Stimulated activated CD8-positive, alpha-beta memory T cell treated with anti-CD3 and anti-CD28 coated beads, Interleukin-4, amount 100 ng/mL, for 24 hours (primary cell): Measurements from ENCODE around the gene PTPRG.

Source experiments
- DNase-seq: peaks from one replicate; pipeline ENCODE4 v3.0.0-alpha.2; 2020; ENCODE audit warnings: low read depth

PTPRG gene

DNA sequence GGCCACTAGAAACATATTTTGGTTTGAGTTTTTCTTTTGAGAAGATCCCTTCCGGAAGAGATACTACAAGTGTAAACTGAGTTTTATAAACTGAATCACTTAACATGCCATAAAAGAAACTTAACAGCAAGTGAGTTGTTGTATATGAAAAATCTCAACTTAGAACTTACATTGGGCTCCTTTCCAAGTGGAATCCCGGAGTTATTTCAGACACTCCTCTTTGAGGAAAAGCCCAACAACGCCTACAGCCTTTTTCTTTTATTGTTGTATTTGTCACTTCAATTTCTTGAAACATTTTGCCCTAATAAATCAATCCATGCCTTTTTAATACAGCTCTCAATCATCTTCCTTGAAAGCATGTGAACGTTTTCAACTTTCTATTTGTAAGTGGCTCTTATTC is 674.6 kb downstream of the PTPRG start:
- no peak for DNase-seq

DNA sequence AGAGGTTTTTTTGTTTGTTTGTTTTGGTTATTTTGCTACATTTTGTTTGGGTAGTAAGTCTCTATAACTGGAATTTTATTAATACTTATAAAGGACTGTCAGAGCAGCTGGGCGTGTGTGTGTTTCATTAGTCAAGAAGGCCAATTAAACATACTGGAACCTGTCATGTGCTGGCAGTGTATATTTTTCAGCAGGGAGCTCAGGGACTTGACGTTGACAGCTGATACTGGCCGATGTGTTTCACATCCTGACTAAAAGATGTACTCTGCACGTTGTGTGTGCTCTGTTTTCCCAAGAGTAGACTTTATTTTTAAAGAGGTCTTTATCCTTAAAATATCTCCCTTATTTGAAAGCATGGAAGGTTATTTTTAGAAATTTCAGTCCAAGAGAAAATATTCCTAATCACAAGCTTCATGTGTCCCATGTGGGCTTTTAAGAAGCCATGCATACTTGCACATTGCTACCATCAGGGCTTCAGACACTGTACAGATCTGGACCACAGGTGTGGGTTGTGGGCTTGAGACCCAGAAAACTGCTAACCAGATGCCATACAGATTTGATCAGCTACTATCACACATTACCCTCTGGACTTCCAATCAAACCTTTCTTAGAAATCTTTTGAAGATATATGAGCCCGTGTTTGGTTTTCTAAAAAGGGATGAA is 676.0 kb downstream of the PTPRG start:
- no peak for DNase-seq

DNA sequence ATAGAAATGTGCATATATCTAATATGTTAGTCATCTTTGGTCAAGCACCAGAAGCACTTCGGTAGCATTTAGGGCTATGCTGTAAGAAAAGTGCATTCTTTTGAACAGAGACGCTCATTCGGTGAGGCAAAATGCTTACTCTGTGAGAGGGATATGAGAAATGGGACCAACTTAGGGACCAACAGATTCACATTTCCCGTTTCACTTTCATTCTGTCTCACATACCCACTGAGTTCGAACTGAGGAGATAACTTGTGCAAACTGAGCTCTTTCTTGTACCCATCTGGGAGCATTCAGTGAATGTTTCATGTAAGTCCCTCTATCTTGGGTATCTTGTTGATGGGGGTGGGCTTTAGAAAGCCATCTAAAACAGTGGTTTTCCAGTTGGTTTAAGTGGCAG is 676.6 kb downstream of the PTPRG start:
- no peak for DNase-seq

DNA sequence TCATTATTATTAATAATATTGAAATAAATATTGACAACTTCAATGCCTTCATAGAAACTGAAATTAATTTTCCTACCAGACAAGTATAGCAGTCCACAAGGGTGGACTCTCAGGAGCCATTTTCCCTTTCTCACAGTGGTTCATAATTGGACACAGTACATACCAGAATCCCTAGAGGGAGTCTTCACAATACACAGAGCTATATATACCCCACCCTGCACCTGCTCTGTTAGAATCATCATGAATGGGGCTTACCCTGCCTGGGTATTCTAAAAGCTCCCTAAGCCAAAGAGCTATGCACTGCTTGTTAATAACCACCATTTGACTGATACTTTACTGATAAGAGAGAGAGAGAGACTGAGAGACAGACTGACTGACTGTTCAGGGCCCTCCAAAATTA is 677.1 kb downstream of the PTPRG start:
- DNase-seq, result no peak

DNA sequence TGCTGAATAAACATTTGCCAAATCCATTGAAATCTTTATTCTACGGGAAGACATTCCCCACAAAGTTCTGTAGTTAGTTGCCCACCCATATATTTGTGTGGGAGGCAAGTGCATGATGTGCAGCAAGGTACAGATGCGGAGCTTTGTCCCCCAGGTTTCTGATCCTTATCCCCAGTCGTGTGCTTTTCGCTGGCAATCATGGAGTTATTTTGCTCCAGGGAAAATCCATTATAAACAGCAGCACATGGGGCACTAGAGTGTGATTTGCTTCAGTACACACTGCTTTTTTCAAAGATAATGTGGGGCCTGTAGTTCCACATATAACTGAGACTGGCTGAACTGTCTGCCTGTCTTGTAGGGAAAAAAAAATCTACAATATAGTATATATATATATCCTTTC is 679.9 kb downstream of the PTPRG start:
- no peak for DNase-seq

DNA sequence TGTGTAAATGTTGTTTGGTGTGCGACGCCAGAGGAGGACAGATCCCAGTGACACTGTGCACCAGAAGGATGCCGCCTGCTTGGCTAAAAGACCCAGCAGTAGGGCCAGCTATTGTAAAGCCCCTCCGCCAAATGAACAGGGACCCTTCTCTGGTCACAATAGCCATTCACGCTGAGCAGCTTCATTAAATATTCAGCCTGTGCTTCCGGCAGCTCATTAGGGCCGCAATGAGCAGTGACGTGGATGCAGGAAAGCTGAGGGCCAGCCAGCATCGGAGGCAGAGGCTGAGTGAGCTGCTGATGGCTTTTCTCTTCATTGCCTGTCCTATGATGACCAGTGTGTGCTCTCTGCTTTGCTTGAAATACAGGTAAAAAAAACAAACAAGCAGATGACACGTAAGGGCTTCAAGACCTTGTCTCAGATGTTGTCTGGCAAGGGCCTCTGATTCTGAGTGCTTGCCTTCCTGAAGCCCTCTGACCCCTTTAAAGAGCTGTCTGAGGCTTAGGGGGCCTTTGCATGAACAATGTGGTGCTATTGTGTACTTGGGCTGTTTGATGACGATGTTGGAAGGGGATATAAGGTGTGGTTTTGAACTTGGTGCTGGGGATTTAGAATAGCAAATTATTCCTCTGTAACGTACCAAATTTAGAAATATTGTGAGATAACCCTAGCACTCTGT is 681.6 kb downstream of the PTPRG start:
- no peak for DNase-seq

DNA sequence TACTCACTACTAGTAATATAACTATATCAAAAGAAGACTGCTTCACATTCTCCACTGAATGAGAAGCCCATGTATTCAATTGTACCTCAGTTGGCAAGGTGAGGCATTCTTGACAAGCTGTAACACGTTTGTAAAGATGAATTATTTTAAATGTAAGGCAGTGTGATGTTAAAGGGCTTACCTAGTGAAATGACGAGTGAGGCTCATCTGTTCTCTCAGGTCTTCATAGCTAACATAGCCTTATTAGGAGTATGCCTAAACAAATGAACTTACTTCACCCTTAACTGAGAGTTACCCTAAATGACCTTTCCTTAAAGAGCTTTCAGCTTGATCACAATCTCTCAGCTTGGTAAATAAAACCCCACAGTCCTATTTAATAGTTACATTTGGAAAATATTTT is 684.7 kb downstream of the PTPRG start:
- no peak for DNase-seq

DNA sequence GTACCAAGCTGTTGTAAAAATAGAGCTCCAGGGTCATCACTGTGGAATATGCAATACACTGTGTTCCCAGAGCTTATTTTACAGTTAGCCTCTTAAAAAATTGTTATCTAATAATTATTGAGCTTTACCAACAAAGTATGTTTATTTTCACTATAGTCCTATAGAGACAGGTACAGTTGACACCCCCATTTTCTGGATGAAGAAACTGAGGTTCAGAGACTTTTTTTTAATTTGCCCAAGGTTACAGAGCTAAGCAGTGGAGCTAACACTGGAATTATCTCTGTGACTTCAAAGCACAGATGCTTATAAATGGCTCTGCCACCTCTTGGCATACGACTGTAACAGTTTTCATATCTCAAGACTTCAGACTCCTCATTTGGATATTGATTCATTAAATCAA is 685.6 kb downstream of the PTPRG start:
- no peak for DNase-seq

DNA sequence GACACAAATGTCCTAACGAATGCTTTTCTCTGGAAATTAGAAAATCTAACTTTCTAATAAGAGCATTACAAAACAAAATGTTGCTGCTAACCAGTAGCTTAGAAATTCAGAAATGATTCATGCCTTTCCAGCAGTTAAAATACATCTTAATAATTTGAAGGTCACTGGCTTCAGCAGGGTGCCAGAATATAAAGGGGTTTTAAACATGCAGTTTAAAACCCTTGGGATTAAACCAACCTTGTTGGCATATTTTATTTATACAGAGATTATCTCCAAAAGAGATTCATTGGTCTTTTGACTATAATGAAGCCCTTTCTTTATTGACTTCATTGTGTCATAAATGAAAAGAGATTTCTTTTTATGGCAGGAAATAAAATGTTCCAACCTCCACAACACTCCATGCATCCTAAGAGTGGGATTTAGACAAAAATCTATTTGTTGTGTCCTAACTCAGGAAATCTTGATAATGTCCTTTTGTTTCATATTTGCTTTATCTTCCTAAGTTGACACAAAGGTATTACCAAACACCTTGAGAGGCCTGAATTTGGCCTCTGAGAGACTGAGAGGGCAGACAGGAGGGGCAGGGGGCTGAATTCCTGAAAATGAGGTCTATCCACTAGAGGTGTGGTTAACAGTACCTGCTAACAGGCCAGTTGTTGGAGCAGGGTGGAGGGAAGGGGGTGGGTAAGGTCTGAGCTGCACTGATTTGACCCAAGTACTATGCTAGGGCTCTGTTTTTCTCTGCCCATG is 687.5 kb downstream of the PTPRG start:
- DNase-seq, result no peak

DNA sequence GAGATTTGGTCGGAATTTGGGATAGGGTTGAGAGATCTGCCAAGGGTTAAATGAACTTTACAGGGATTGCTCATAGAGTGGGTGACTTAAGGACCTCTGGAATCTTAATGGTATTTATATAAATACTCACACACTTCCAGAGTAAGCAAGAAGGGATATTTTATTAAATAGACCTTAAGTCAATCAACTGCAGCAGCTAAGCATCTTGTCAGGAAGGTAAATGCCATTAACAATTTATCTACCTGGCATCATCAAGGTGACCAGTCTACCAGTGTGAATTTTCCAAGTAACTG is 688.1 kb downstream of the PTPRG start:
- DNase-seq, result no peak

DNA sequence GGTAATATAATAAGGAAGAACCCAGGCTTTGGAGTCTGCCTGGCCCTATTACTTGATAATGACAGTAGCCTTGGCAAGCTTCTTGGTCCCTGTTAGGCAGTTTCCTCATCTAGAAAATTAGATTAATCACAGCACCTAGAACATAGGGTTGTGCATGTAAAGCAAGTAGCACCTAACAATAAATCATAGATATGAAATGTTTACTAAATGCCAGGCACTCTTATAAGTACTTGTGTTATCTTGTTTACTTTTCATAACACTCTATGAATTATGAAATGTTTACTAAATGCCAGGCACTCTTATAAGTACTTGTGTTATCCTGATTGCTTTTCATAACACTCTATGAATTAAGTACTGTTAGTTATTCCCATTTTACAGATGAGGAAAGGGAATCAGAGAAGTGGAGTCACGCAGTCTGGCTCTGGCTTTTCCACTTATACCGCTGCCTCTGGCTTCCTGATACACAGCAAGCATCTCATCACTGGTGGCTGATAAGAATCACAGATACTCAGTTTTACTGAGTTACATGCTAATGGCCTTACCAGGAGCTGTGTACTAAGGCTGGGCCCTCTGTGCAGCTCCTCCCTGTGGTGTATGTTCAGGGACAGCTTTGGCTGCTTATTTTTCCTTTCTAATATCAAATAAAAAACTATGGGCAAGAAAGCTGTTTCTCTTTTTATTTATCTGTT is 688.6 kb downstream of the PTPRG start:
- no peak for DNase-seq

DNA sequence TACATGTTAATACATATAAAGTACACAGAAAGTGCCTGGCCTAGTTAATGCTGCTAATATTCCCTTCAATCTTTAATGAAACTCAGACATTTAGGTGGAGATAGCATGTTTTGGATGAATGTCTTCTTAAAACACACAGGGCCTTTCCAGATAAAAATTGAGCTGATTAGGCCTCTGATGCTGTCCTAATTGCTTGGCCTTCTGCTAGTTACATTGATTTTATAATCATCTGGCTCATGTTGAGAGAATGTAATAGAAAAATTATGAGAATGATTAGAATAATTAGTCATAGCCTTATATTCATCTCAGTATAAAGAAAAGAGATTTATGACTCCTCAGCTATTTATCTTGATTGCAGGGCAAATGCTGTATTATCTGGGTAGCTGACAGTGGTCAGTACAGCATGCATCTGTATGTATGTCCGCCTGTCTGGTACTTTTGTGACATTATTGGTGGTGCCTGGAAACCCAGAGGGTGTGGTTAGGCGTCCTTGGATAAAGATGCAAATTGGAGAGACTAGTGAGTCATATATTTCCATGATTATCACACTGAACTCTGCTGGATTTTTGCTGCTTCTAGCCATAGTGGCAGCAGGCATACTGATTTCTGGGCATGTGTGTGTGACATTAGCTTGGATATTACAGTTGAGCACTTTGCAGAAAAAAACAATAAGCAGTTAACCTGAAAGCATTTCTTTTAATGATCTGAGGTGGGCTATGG is 691.2 kb downstream of the PTPRG start:
- DNase-seq, result no peak

DNA sequence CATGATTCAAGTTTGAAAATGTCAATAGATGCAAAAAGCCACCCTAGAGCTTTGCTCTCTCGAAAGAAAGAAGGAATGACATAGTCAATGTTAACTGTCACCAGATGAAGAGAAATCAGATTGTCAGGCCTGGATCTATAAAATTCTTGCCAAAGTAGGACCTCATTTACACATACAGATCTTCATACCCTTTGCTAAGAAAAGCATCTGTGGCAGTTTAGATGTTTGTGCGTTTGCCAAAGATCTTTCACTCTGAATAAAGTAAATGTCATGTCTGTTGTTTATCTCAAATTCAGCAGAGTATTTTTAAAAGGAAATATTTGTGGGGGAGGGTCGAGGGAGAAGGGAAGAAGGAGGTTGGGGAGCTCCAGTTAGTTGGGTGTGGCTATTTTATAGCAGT is 692.6 kb downstream of the PTPRG start:
- no peak for DNase-seq

DNA sequence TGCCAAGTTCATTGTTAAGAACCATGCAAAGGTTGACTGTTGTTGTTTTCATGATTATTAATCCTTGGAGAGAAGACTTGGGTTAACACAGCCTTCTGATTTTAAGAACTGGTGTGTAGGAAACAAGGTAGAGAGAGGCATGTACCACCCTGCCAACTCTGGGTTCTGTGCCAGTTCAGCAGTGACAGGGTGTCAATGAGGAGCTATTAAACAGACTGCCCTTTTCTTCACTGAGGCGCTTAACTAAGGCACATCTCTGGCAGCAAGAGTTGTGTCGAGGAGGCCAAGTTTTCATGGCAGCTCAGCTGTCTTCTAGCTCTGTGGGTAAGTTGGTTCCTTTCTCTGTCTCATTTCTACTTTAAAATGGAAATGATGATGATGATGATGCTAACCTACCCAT is 694.4 kb downstream of the PTPRG start:
- DNase-seq, result no peak

DNA sequence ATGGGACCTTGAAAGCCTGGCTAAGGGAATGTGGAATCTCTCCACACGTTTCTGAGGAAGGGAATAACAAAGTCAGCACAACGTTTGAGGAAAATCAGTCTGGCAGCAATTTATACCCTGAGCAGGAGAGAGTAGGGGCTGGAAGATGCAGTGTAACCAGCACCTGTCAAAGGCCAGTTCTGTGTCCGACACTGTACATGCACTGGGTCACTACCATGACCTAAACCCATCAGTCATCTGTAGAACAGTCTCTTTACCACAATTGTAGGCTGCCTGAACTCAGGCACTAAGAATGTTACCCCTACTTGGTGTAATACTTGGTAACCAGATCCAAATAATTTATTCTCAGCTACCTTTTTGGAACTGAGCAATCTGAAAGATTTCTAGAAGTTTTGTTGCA is 698.6 kb downstream of the PTPRG start:
- no peak for DNase-seq

DNA sequence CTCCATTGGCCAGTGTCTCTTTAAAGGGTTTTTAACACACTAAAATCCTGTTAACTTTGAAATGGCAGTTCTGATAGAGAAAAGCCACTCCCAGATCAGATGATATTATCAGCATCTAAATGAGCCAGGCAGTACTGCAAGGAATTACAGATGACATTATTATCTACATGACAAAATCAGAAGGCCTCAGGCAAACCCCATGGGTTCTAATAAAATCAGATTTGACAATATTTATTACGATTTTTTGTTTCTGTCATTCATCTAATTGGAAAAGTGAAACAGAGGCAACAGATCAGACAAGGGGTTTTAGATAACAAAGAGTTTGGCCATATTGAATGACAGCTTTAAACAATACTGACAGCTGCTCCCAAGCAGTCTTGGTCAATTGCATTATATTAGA is 699.3 kb downstream of the PTPRG start:
- DNase-seq, result no peak

DNA sequence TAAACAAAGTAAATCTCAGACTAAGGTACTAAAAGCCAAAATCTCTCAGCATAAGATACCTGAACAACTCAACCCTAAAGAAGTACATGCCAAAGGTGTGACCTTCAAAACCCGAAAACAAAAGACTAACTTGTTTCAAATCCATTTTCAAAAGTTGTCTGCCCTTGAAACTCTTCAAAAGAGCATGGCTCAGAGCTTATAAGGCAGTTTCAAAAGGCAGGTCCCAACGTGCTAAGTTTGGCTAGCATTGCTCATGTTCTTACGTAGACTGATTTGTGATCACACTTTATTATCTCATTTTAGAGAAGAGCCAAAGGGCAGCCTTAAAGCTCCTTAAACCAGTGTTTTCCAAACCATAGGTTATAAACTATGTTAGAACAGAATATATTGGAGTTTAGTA is 699.8 kb downstream of the PTPRG start:
- DNase-seq, result no peak

DNA sequence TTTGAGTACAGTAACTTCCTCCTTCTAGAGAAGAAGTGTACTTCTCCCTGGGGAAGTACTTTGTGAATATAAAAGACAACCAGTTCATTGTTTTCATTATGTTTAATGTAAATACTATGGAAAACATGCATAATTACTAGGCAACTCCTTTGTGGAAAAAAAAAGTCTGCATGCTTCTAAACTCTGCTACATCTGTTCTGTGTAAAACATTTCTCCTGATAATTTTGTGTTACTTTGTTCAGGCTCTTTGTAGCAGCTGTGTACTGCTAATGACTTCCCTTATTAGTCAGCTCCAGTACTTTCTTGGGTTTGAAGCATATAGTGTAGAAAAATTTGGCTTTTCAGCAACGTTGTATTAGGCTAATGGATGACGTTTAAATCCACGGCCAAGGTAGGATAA is 700.4 kb downstream of the PTPRG start:
- no peak for DNase-seq

DNA sequence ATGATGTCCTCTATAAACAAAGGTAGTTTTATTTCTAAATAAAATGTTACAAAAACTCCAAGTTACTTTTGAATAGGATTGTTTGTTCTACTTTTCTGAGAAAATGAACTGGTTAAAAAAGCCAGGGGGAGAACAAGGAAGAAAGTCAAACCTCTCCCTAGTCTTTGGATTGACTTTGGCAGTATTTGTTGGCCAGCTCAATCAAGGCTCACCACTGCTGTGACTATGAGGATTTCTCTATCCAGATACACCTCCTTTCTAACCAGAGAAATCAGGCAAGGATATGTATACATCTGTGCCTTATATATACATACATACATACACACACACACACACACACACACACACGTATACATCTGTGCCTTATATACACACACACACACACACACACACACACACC is 704.2 kb downstream of the PTPRG start:
- no peak for DNase-seq

DNA sequence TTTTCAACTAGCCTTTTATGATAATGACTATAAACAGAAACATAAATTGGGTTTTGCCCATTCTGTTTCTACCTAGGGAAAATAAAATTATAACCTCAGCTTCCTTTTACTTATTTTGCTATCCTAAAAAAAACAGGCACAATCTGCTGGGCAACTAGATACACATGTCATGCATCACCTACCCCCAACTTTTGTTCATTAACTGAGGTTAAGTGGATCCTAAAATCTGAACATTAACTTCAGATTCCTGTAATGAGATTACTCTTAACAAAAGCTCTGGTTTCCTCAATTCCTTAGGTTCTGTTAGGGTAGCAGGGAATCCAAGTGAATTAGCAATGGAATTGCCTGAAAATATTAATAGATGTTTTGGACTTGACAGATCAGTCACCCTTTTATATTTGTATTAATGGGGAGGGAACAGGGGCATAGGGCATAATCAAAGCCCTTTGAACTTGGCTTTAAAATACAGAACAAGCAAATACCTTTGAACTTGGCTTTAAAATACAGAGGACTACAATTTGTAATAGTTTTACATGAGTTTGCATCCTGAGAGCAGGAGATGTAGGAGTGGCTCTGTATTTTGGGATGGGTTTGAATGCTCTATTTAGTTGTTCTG is 705.4 kb downstream of the PTPRG start:
- no peak for DNase-seq

DNA sequence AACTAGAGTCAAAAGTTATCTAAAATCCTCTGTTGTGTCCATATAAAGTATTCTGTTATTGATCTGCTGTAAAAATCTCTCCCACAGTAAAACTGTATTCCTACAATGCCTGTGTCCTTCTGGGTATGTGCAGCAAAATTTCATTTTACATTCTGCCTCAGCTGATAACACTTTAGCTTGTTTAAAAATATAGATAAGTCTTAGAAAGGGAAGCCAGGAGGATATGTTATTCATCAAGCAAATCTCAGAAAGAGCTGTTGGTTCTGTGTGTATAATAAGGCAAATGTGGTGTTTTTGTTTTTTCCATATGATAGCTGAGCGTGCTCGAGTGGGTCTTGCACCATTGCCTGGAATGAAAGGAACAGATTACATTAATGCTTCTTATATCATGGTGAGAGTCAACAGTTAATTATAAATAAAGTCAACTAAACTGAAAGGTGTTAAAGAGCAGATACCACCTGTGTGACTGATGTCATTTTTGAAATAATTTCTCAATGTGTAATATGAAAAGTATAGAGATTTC is 715.3 kb downstream of the PTPRG start:
- DNase-seq, result no peak

DNA sequence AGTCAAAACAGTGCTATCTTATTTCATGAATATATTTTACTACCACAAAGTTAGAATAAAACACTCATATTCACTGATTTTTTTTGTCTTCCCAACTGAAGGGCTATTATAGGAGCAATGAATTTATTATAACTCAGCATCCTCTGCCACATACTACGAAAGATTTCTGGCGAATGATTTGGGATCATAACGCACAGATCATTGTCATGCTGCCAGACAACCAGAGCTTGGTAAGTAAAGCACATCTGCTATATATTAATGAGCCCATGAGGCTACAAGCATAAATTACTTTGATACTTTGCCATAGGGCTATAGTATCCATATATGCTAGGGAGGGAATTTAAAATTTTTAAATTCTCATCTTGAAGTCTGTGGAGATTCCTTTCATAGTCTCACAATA is 716.1 kb downstream of the PTPRG start:
- no peak for DNase-seq
